K562 (cell line): ENCODE results near the gene E2F2. TPM values are rescaled to one million over a fixed set of nuclear protein-coding genes. Genes with fewer than 3 reads are reported as not detected.

Source experiments
- C11orf30 ChIP-seq: fragments of 450-650 bp; IDR thresholded peaks from 2 replicates; pipeline ENCODE4 v1.6.1; 2016; ENCODE audit warnings: low read depth, mild to moderate bottlenecking
- CHCHD3 ChIP-seq: fragments of 250-450 bp; sonication (Bioruptor Pico); IDR thresholded peaks from 2 replicates; pipeline ENCODE4 v2.1.2; 2022; ENCODE audit warnings: mild to moderate bottlenecking
- FOSL1 ChIP-seq: fragments of 200-800 bp; sonication (Bioruptor generic); conservative IDR thresholded peaks from 2 replicates; pipeline ENCODE4 v1.6.1; 2016; ENCODE audit warnings: missing genetic modification characterization, missing compliant biosample characterization
- HNRNPK ChIP-seq: fragments of 200-400 bp; formaldehyde crosslinking; IDR thresholded peaks from one replicate; pipeline ENCODE4 v1.6.1; 2018; ENCODE audit warnings: mild to moderate bottlenecking, low read depth, low read length; ENCODE audit not compliant: poor library complexity, severe bottlenecking
- HNRNPL ChIP-seq: fragments of 200-400 bp; formaldehyde crosslinking; IDR thresholded peaks from 2 replicates; pipeline ENCODE4 v1.6.1; 2017; ENCODE audit warnings: low read depth, mild to moderate bottlenecking, low read length
- MAFF ChIP-seq: IDR thresholded peaks from 2 replicates; pipeline ENCODE4 v1.6.1; 2012; ENCODE audit warnings: low read length, improper control_type of control experiment
- NFE2 ChIP-seq: IDR thresholded peaks from 2 replicates; pipeline ENCODE4 v1.6.1; 2014; ENCODE audit warnings: antibody characterized with exemption, low read depth
- PBX2 ChIP-seq, 2 experiments: IDR thresholded peaks in 1 of 2; conservative IDR thresholded peaks in 1 of 2; 2 replicates each; pipeline ENCODE4 v1.6.1; 2016; ENCODE audit warnings: low read depth in 2 of 2, mild to moderate bottlenecking in 1 of 2, missing compliant biosample characterization in 1 of 2, missing genetic modification characterization in 1 of 2, moderate library complexity in 1 of 2
- RBM25 ChIP-seq: fragments of 200-400 bp; formaldehyde crosslinking; IDR thresholded peaks from 2 replicates; pipeline ENCODE4 v1.6.1; 2018; ENCODE audit warnings: low read length, low read depth, moderate library complexity; ENCODE audit not compliant: severe bottlenecking
- RCOR1 ChIP-seq, 2 experiments: IDR thresholded peaks; 2 replicates each; pipeline ENCODE4 v1.6.1; 2012; ENCODE audit warnings: low read depth in 2 of 2, low read length in 2 of 2, borderline replicate concordance in 1 of 2, improper control_type of control experiment in 1 of 2
- TCF3 ChIP-seq: sonication (generic); formaldehyde crosslinking; IDR thresholded peaks from 2 replicates; pipeline ENCODE4 v1.4.0; 2020; ENCODE audit warnings: mild to moderate bottlenecking, missing genetic modification reagents
- THRA ChIP-seq: fragments of 450-650 bp; IDR thresholded peaks from 2 replicates; pipeline ENCODE4 v1.6.1; 2017; ENCODE audit warnings: mild to moderate bottlenecking, moderate library complexity
- XRCC3 ChIP-seq: fragments of 450-650 bp; IDR thresholded peaks from 2 replicates; pipeline ENCODE4 v1.6.1; 2017; ENCODE audit warnings: mild to moderate bottlenecking, moderate library complexity
- XRCC5 ChIP-seq: fragments of 200-400 bp; formaldehyde crosslinking; IDR thresholded peaks from 2 replicates; pipeline ENCODE4 v1.6.1; 2017; ENCODE audit warnings: low read depth, mild to moderate bottlenecking, low read length
- ZEB2 ChIP-seq: fragments of 450-650 bp; IDR thresholded peaks from 2 replicates; pipeline ENCODE4 v1.6.1; 2016
- ZFP30 ChIP-seq: fragments of 250-450 bp; sonication (Bioruptor Pico); IDR thresholded peaks from 2 replicates; pipeline ENCODE4 v1.8.0; 2022; ENCODE audit warnings: moderate library complexity, mild to moderate bottlenecking, inconsistent platforms, borderline replicate concordance
- ZNF224 ChIP-seq: sonication (generic); formaldehyde crosslinking; IDR thresholded peaks from 2 replicates; pipeline ENCODE4 v1.8.0; 2022; ENCODE audit warnings: mild to moderate bottlenecking, missing genetic modification reagents
- ZNF324 ChIP-seq: fragments of 250-450 bp; sonication (Bioruptor Pico); IDR thresholded peaks from 2 replicates; pipeline ENCODE4 v1.4.0; 2020; ENCODE audit warnings: mild to moderate bottlenecking
- ZNF512 ChIP-seq: IDR thresholded peaks from 2 replicates; pipeline ENCODE4 v1.6.1; 2016; ENCODE audit warnings: missing genetic modification characterization, missing compliant biosample characterization
- ZNF740 ChIP-seq, 3 experiments: fragments of 200-800 bp in 1 of 3; sonication (Bioruptor generic) in 1 of 3; sonication (generic) in 1 of 3; formaldehyde crosslinking in 1 of 3; IDR thresholded peaks; 2 replicates each; pipeline versions ENCODE4 v1.6.1 to v1.8.0; 2016 to 2022; ENCODE audit warnings: mild to moderate bottlenecking in 2 of 3, missing compliant biosample characterization in 2 of 3, missing genetic modification characterization in 2 of 3, missing genetic modification reagents in 1 of 3
- ZNF766 ChIP-seq: fragments of 200-800 bp; sonication (Bioruptor generic); conservative IDR thresholded peaks from 2 replicates; pipeline ENCODE4 v1.6.1; 2016; ENCODE audit warnings: missing genetic modification characterization, missing compliant biosample characterization
- polyA plus RNA-seq, 8 experiments: library from polyadenylated mRNA; depleted of rRNA in 4 of 8; stranded (reverse) in 5 of 8; unstranded in 3 of 8; fragments of >200 nt; fragmentation: Nextera tagmentation in 2 of 8; fragmentation: Illumina TruSeq in 1 of 8; extraction: Ambion mirVana in 2 of 8; extraction: Trizol in 1 of 8; gene quantifications; 2 replicates each; pipeline versions ENCODE4 v1.2.1 to v1.2.3, GENCODE V29; 2011 to 2014; ENCODE audit warnings: inconsistent platforms in 1 of 8, missing spikeins in 1 of 8
- total RNA-seq, 7 experiments: library from RNA; depleted of rRNA in 6 of 7; stranded (reverse); fragments of >200 nt in 6 of 7; fragmentation: Illumina TruSeq in 2 of 7; extraction: Trizol in 2 of 7; gene quantifications; 2 replicates each; pipeline versions ENCODE4 v1.2.1 to v1.2.3, GENCODE V29; 2011 to 2021; ENCODE audit warnings: low replicate concordance in 1 of 7

The E2F2 gene
- total and polyA plus RNA-seq, 9 of the 15 experiments (the other 6 are each of a cell fraction or from before 2014, with no cell fraction given), result 3.1 to 25.3 (median 11.4) TPM

GRCh38 chr1:23473037-23473800 is 57.8 kb downstream of the E2F2 start (continued):
- TF ChIP-seq PBX2 (CRISPR knock-in tag; IDR thresholded peaks at IDR 0.05; ENCODE audit: low read depth) (no peak), PBX2 (tag; conservative IDR thresholded peaks at IDR 0.05; ENCODE audit: low read depth) (no peak), RCOR1 (IDR thresholded peaks at IDR 0.05; ENCODE audit: borderline replicate concordance in 1 of 2, low read depth in 2 of 2, low read length in 2 of 2) (0 out of 4 replicates have a peak, but pooled peaks of 1 of the 2 experiments have one; percentile 23), MAFF (peak; percentile 20; the same call in 1 of the 2 replicates), RBM25 (no peak), ZNF324 (CRISPR knock-in tag) (no peak), NFE2 (peak; percentile 77), ZNF740 (CRISPR knock-in tag; IDR thresholded peaks at IDR 0.05) (no peak), ZNF740 (tag; IDR thresholded peaks at IDR 0.05) (no peak), HNRNPL (no peak), CHCHD3 (CRISPR knock-in tag) (no peak), ZEB2 (no peak), HNRNPK (no peak), ZFP30 (CRISPR knock-in tag) (no peak), C11orf30 (peak; percentile 62; the same call in 1 of the 2 replicates), ZNF224 (CRISPR knock-in tag) (no peak), THRA (no peak), XRCC3 (no peak), ZNF512 (tag) (no peak), FOSL1 (tag) (no peak), XRCC5 (no peak), ZNF766 (CRISPR knock-in tag) (no peak), TCF3 (no peak)
